LNCAP (cell line): ENCODE results near the gene ASTN2.

Source experiments
- CTCF ChIP-seq: fragments of 450-650 bp; IDR thresholded peaks from 2 replicates; pipeline ENCODE4 v1.5.1; 2017; ENCODE audit warnings: mild to moderate bottlenecking

ASTN2 gene

GRCh38 chr9:116555119-116555518 lies 859.7 kb downstream of the ASTN2 start:
- TF ChIP-seq CTCF: no peak

- TF ChIP-seq CTCF: no peak
These were observed 864.0 kb downstream of the ASTN2 start for GRCh38 chr9:116550696-116551436.

- no peak for TF ChIP-seq CTCF
These were observed 864.8 kb downstream of the ASTN2 start for GRCh38 chr9:116549786-116550660.

DNA sequence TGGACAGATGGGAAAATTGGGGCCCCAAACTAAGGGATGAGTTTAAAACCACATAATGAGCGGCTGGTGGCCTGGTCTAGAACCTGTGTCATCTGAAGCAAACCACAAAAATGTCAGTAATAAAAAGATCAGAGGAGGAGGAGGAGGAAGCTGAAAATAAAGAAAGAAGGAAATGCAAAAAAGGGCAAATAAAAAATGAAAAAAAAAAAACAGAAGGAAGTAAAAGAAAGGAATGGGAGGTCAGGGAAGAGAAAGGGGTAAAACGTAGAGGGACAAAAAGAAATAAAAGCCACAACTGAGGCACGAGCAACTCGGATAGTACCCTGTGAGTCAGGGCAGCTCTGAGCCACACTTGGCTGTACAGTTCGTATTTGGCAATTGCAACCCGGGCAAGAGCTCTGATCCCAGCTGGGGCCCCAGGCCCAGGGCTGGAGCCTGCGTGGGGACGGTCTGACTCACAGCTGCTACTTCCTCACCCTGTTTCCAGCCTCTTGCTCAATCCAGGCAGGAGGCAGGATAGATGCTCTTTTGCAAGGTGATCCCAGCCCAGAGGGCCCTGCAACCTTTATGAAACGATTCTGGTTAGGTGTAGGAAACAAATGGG lies 865.7 kb downstream of the ASTN2 start:
- TF ChIP-seq CTCF: no peak

DNA sequence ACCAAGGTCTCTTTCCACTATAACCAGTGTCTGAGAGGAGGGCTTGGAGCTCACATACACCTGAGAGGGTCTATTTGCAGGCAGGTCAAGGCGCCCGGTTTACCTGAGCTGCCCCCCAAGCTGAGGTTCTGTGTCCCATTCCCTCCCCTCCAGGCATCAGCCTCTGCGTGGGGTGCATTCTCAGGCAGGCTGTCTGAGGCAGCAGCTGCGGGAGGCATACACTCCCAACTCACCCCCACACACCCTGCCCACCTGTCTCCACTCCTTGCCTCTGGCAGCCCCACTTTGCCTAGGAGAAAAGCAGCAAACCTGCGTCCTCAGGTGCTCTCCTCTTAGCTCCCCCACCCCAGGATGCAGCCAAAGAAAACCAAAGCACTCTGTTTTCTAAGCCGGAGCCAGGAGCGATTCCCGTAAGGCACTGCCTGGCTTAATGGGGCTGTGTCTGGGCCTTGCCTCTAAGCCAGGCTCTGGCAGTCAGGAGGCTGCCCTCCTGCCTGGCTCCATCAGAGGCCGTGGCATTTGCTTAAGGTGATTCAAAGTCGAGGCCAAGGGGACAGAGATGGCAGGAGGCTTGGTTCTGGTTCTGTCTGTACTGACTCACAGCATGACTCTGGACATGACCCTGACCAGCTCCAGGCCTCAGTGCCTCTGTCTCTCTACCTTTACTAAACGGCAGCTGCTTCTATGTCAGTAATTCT lies 867.0 kb downstream of the ASTN2 start:
- no peak for TF ChIP-seq CTCF

- TF ChIP-seq CTCF: no peak
These were observed 867.9 kb downstream of the ASTN2 start for GRCh38 chr9:116546711-116547581.
